HG02938 (cell line): ENCODE results near the gene NTM.

ENCODE experiments used
- ATAC-seq: cut with Tn5 transposase; IDR thresholded peaks from one replicate; pipeline ENCODE4 v1.9.1; 2021; ENCODE audit warnings: mild to moderate bottlenecking, moderate library complexity; ENCODE audit not compliant: unreplicated experiment

NTM gene

GRCh38 chr11:131592734-131593133 is 222.3 kb downstream of the NTM start:
- no peak for ATAC-seq

DNA sequence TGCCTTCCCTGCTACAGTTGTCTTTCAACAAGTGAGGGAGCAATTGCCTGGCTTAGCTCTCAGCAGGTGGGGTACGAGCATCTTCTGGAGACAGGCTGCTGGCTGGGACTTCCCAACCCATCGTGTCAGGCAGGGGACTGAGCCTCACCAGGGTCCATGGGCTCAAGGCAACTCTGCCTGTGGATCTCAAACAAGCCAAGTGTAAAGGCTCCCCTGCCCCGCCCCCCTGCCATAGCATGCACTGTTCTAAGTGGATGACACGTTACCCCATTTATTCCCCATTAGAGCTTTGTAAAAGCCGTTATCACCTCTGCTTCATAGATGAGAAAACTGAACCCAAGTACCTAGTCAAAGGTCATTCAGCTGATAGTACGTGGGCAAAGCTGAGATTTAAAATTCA is 222.9 kb downstream of the NTM start:
- ATAC-seq, result no peak

- no peak for ATAC-seq
Observed at GRCh38 chr11:131595797-131596196, 225.4 kb downstream of the NTM start.

GRCh38 chr11:131597890-131598289 is 227.5 kb downstream of the NTM start:
- no peak for ATAC-seq

GRCh38 chr11:131598305-131598704 is 227.9 kb downstream of the NTM start:
- ATAC-seq, result no peak

DNA sequence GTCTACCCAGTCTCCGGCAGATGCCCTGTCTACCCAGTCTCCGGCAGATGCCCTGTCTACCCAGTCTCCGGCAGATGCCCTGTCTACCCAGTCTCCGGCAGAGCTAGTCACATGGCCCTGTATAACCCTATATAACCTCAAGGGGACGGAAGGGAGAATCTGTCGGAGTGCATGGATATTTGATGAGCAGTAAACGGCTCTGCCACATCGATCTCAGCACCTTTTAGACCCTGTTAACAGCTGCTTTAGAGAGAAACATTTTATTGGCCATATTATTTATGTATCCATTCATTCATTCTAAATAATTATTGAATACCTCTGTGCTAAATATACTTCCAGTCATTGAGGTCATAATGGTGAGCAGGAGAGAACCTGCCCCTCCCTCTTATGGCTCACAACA is 228.9 kb downstream of the NTM start:
- no peak for ATAC-seq

DNA sequence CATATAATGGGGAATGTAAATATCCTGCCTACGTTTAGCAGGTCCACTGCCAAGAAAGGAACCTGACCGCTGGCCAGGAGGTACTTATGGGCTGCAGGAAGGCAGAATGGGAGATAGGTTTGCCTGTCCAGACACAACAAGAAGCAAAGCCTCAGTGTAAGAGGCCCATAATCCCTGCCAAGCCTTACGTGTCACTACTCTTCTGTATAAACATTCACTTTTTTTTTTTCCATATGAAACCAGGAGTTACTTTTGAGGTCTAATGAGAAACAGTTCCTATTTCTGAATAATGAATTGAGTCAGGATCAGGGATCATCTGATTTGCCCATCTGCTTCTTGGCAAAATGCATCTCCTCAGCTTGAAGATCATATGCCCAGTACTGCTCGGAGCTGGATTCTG is 230.2 kb downstream of the NTM start:
- no peak for ATAC-seq

GRCh38 chr11:131601586-131601985 is 231.2 kb downstream of the NTM start:
- no peak for ATAC-seq

DNA sequence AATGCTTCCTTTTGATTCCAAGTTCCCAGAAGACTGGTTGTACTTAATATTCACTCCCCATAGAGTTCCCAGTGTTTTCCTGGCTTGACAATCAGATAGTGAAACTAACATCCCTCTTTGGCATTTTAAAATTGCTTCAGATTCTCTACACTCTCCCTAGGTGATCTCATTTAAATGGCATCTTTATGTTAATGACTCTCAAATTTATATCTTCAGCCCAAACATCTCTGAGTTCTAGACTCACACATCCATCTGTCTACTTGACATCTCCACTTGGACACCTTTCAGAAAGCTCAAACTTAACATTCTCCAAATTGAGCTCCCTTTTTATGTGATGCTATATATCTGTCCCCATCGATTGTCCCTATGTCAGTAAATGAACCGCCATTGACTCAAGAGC is 232.0 kb downstream of the NTM start:
- ATAC-seq, result no peak

- no peak for ATAC-seq
Observed at GRCh38 chr11:131606811-131607335, 236.5 kb downstream of the NTM start.

DNA sequence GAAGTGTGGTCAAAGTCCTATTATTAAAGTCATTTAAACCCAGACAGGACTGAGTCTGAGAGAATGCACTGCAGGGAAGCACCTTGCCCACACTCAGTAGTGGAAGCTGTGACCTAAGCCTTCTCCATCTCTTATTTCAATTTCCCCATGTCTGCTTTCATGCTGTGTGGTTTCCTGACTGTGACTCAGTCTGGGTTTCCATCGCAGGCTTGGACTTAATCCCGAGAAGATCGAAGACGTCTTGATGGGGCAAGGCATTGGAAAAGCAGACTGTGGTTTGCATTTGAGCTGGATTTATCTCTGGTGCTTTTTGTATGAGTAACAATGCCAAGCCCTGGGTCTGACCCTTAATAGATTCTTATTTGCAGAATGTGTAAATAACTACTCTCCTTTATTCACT is 238.9 kb downstream of the NTM start:
- ATAC-seq, result no peak

DNA sequence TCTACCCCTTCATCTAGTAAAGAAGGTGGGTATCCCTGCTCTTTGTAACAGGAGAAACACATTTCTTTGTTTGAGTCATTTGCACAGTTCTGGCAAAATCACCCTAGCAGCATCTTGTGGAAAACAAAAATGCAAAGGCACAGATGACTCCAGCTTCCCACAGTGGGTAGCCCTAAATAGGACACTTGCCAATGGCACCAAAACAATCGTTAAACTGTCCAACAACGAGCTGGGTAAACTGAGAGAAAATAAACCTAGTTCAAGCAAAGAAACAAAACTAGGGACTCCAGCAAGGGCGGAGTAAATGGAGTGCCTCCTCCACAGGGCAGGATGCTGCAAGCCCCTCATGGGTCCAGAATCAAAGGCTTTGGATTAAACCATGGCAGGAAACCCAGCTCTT is 239.5 kb downstream of the NTM start:
- no peak for ATAC-seq

GRCh38 chr11:131611322-131611721 is 240.9 kb downstream of the NTM start:
- ATAC-seq, result no peak

GRCh38 chr11:131612533-131612932 is 242.1 kb downstream of the NTM start:
- no peak for ATAC-seq

GRCh38 chr11:131614631-131615030 is 244.2 kb downstream of the NTM start:
- ATAC-seq, result no peak

GRCh38 chr11:131615611-131616010 is 245.2 kb downstream of the NTM start:
- no peak for ATAC-seq

DNA sequence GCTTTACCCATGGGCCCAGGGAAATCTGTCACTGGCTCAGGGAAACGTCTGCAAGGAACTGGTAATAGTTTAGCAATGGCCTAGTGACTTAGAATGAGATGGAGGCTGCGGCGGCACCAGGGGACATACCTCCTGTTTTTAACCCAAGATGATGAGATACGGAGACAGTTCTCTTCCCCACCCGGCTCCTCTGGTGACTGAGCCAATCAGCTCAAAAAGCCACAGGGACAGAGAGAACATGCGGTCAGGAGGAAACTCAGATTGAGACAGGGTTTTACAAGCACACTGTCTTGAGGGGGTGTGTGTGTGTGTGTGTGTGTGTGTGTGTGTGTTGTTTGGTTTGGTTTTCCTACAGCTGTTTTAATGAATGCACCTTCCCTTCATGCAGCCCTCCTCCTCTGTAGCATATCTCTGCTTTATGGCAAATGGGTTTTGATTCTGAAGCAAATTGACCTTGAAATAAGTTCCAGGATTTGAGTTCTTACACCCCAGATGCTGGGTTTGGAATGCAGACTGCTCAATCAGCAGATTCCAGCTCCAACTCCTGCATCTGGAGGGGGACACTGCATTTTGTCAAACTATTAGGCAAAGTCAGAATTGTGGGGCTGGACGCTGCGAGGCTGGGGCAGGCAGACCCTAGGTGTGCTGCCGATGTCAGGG is 246.2 kb downstream of the NTM start:
- no peak for ATAC-seq

GRCh38 chr11:131618201-131618600 is 247.8 kb downstream of the NTM start:
- no peak for ATAC-seq

- ATAC-seq, result no peak
Observed at GRCh38 chr11:131622193-131622592, 251.8 kb downstream of the NTM start.

DNA sequence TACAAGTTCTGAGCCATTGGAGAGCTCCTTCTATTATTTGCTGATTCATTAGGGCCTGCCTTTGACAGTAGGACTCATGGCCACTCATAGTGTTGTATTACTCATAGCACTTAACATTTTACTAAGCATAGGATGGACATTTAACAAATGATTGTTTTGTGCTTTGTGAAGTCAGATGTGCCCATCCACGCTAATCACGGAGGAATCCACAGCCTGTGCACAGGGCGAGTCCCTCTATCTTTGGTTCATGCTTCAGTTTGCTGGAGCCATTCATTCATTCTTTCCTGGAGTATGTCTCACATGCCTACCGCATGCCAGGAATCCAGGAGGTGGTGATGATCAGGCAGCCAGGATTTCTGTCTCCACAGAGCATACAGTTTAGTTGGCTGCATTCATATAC is 254.1 kb downstream of the NTM start:
- ATAC-seq, result no peak

GRCh38 chr11:131626788-131627187 is 256.4 kb downstream of the NTM start:
- ATAC-seq, result no peak

- ATAC-seq, result no peak
Observed at GRCh38 chr11:131628739-131629138, 258.3 kb downstream of the NTM start.

DNA sequence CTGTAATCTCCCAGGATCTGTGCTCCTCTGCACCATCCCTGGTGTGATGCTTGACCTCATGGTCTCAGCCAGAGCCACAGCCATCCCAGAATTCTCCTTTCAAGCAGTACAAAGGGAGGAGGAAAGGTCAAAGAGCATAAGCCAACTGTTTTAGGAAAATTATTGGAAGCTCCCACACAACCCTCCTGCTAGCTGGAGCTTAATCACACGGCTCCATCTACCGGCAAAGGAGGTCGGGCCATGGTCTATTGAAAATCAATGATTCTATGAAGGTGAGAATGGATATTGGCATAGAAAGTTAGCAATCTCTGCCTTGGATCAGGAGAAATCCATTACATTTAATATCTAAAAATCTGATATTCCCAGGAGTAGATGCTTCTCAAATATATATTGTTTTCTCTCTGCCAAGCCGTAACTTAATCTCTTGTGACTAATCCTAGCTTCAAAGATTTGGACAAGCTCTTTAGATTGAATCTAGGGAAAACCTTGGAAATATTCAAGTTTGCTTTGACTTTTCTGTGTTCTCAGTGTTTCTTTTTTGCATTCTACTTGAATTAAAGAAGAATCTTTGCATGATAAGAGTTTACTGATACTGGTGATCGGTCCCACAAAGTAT is 259.6 kb downstream of the NTM start:
- no peak for ATAC-seq
